ENCODE results near the gene RNF32.

Gene RNF32

GRCh38 chr7:156610601-156611000 lies 30.0 kb upstream of the RNF32 start:
- no peak overlapping the region for H3K4me3 ChIP-seq (replicated peaks; ENCODE audit: low read depth, low read length)
- H3K27me3 ChIP-seq (replicated peaks; ENCODE audit: control insufficient read depth, insufficient read depth, low read length): no peaks in the 10 kb centered on the region
- DNase-seq (ENCODE audit: extremely low read depth, insufficient read length): no peak
- no peaks in the 10 kb centered on the region for H3K36me3 ChIP-seq (ENCODE audit: control insufficient read depth, insufficient read depth, low read length)
- no peak for TF ChIP-seq CTCF (IDR thresholded peaks at IDR 0.05; ENCODE audit: insufficient read depth, low read length, poor library complexity, severe bottlenecking)

GRCh38 chr7:156611014-156612010 lies 29.3 kb upstream of the RNF32 start:
- DNase-seq (ENCODE audit: extremely low read depth, insufficient read length): no peak
- H3K36me3 ChIP-seq (ENCODE audit: control insufficient read depth, insufficient read depth, low read length): no peaks in the 10 kb centered on the region
- H3K27me3 ChIP-seq (replicated peaks; ENCODE audit: control insufficient read depth, insufficient read depth, low read length): no peaks in the 10 kb centered on the region
- no peak overlapping the region for H3K4me3 ChIP-seq (replicated peaks; ENCODE audit: low read depth, low read length)
- TF ChIP-seq CTCF (IDR thresholded peaks at IDR 0.05; ENCODE audit: insufficient read depth, low read length, poor library complexity, severe bottlenecking): no peak

- H3K36me3 ChIP-seq (ENCODE audit: control insufficient read depth, insufficient read depth, low read length): no peaks in the 10 kb centered on the region
- DNase-seq (ENCODE audit: extremely low read depth, insufficient read length): peak; percentile 33
- H3K4me3 ChIP-seq (replicated peaks; ENCODE audit: low read depth, low read length): no peak overlapping the region
- no peak for TF ChIP-seq CTCF (IDR thresholded peaks at IDR 0.05; ENCODE audit: insufficient read depth, low read length, poor library complexity, severe bottlenecking)
- no peaks in the 10 kb centered on the region for H3K27me3 ChIP-seq (replicated peaks; ENCODE audit: control insufficient read depth, insufficient read depth, low read length)
These were observed 27.6 kb upstream of the RNF32 start for GRCh38 chr7:156612930-156613329.

- H3K4me3 ChIP-seq (replicated peaks; ENCODE audit: low read depth, low read length): no peak overlapping the region
- H3K36me3 ChIP-seq (ENCODE audit: control insufficient read depth, insufficient read depth, low read length): no peaks in the 10 kb centered on the region
- DNase-seq (ENCODE audit: extremely low read depth, insufficient read length): no peak
- no peaks in the 10 kb centered on the region; the same call in 1 of the 2 replicates for H3K27me3 ChIP-seq (replicated peaks; ENCODE audit: control insufficient read depth, insufficient read depth, low read length)
- no peak for TF ChIP-seq CTCF (IDR thresholded peaks at IDR 0.05; ENCODE audit: insufficient read depth, low read length, poor library complexity, severe bottlenecking)
These were observed 25.9 kb upstream of the RNF32 start for GRCh38 chr7:156614434-156615264.

- no peak for DNase-seq (ENCODE audit: extremely low read depth, insufficient read length)
- Histone ChIP-seq H3K36me3 (ENCODE audit: control insufficient read depth, insufficient read depth, low read length) (no peaks in the 10 kb centered on the region), H3K27me3 (replicated peaks; ENCODE audit: control insufficient read depth, insufficient read depth, low read length) (no peaks in the 10 kb centered on the region; the same call in 1 of the 2 replicates), H3K4me3 (replicated peaks; ENCODE audit: low read depth, low read length) (no peak overlapping the region)
- no peak for TF ChIP-seq CTCF (IDR thresholded peaks at IDR 0.05; ENCODE audit: insufficient read depth, low read length, poor library complexity, severe bottlenecking)
These were observed 24.0 kb upstream of the RNF32 start for GRCh38 chr7:156616269-156617202.
